Amniotic stem cell (primary cell): ENCODE results near the gene CAMTA1.

Experiments used
- DNase-seq: peaks from one replicate; lab custom pipeline; 2025; lab: John Stamatoyannopoulos, UW

The CAMTA1 gene

GRCh38 chr1:6873298-6874015 is 88.2 kb downstream of the CAMTA1 start:
- no peak for DNase-seq

DNA sequence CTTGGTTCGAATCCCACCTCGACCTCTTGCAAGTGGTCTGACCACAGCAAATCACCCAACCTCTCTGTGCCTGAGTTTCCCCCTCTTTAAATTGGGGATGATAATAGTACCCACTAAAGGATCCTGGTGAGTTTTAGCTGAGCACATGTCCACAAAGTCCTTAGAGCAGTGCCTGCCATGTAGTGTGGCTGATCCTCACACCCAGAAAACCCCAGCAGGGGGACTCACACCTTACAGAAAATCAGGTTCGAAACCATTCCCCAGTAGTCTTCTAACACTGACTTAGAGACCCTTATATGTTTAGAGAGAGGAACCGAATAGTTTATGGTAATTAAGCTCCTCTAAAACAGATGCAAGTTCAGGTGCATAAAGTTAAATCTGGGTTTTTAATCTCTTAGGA is 89.0 kb downstream of the CAMTA1 start:
- DNase-seq: no peak

- no peak for DNase-seq
Measured at GRCh38 chr1:6880951-6881690, 95.9 kb downstream of the CAMTA1 start.

GRCh38 chr1:6882414-6882813 is 97.2 kb downstream of the CAMTA1 start:
- no peak for DNase-seq

- DNase-seq: no peak
Measured at GRCh38 chr1:6884652-6885153, 99.4 kb downstream of the CAMTA1 start.

GRCh38 chr1:6885426-6885825 is 100.2 kb downstream of the CAMTA1 start:
- no peak for DNase-seq

- no peak for DNase-seq
Measured at GRCh38 chr1:6886523-6886922, 101.3 kb downstream of the CAMTA1 start.

DNA sequence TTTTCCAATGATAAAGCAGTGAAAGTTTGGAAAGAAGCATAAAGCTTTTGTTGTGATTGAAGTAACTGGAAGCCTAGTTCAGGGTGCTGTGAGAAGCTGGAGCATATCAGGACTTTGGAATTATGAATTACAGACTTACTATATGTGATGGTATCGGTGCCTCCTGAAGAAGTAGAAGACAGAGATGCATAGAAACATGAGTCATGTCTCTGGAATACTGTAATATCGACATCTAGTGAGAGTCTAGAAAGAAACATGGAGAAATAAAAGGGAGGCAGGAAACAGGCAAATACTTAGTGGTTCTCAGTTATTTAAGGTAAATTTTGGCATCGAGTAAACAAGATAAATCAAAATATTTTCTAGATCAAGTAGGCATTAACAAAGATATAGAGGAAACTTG is 103.0 kb downstream of the CAMTA1 start:
- no peak for DNase-seq

DNA sequence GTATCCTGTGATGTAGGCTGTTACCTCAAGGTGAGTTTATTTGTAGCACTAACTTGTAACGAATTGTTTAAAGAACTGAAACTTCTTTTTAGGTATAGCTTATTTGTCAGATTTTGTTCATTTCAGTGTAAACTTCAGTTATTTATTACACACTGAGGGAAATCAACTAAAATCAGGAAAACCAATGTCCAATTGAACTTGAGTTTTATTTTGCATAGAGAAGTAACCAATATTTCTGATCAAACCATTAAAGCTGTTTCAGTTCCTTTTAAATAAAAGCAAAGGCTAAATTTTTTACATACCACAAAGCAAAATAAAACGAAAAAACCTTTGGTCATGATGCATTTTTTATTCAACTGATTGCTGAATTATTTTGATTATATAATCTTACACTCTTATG is 103.6 kb downstream of the CAMTA1 start:
- no peak for DNase-seq

GRCh38 chr1:6889875-6890480 is 104.7 kb downstream of the CAMTA1 start:
- DNase-seq: no peak

GRCh38 chr1:6890686-6891085 is 105.4 kb downstream of the CAMTA1 start:
- DNase-seq: no peak

DNA sequence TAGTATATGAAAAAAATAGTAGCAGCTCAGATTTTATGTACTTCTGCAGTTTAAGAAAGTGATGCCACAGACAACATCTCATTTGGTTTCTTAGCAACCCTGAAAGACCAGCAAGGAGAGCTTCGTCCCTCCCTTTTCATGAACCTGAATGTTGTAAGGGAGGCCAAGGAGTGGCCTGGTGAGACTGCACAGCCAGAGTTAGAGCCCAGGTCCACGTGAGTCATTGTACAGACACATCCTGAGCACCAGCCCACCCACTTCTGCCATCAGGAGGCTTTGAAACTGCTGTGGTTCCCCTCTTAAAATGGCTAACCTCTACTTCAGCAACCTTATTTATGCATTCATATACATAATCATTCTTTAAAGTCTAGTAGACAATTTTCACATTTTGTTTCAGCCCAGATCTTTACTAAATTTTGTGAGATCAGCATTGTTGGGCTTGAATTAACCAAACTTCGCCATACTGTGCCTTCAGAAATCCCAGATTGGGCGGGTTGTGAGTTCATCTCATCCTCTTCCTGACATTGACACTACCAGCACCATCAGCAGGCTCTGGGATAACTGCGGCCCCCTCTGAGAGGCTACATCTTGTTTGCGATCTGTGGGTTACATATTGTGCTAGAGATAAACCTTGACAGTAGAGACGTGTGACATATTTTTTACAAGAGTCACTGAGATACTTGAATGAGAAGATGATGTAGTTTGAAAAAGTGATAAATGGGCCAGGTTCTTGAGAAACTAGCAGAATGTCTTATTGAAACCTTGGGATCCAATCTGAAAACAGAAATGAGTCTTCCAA is 106.7 kb downstream of the CAMTA1 start:
- no peak for DNase-seq

DNA sequence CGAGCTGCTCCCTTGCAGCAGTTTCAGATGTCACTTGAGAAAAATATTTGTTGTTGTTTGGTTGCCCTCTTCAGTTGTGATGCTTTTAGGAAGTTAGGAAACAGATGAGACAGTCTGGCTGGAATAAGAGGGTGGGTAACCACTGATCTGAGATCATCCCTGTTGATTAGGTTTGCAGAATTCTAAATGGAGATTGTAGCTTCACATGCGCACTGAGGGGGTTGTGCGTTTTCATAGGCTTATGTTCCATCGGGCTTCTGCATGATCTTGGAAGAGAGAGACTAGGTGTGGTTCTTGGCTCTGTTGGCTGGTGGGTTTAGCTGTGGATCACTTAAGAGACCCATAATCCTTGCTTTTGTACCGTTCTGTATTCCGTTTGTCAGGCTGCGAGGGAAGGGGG is 108.1 kb downstream of the CAMTA1 start:
- no peak for DNase-seq

- DNase-seq: no peak
Measured at GRCh38 chr1:6897138-6897537, 111.9 kb downstream of the CAMTA1 start.

GRCh38 chr1:6898974-6899539 is 113.8 kb downstream of the CAMTA1 start:
- DNase-seq: no peak

DNA sequence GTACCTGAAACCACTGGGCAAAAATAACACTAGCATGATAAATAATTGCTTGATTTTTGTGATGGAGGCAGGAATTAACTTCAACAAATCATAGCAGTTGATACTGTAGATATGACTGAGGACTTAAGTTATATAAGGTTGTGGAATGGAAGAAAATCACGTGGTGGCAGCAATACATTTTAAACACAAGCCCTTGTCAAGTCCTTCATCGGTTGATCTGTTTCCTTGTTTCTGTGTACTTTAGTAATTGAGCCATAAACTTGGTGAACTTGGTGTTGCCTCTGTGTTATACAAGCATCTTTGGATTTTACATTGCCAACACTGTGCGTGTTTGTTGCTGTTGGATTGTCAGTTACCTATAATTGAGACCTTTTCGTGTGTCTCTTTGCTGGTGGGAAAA is 114.4 kb downstream of the CAMTA1 start:
- DNase-seq: no peak

DNA sequence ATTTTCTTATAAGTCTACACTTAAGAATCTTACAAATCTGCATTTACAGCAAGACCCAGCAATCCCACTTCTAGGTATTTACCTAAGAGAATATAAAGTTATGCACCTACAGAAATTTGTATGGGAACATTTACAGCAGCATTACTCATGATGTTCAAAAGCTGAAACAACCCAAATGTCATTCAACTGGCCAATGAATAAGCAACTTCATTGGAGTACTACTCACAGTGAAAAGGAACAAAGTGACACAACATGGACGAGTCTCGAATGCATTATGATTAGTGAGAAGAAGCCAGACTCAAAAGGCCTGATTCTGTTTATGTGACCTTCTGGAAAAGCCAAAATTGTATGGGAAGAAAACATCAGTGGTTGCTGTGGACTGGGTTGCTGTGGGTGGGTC is 116.9 kb downstream of the CAMTA1 start:
- no peak for DNase-seq

GRCh38 chr1:6904476-6905170 is 119.4 kb downstream of the CAMTA1 start:
- DNase-seq: no peak

DNA sequence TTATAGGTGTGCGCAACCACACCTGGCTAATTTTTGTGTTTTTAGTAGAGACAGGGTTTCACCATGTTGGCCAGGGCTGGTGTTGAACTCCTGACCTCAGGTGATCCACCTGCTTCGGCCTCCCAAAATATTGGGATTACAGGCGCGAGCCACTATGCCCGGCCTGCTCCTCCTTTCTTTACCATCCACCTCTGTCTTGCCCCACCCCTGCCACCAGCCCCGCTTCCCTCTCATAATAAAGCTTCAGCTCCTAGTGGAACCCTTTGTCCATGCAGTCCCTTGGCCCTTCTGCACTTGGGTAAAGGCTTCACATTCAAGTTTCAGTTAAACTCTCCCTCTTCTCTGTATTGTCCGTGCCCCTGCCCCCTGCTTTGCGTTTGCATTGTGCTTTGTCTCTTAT is 120.1 kb downstream of the CAMTA1 start:
- DNase-seq: no peak

GRCh38 chr1:6905790-6906189 is 120.5 kb downstream of the CAMTA1 start:
- no peak for DNase-seq

GRCh38 chr1:6906783-6907182 is 121.5 kb downstream of the CAMTA1 start:
- DNase-seq: no peak
